ENCODE results near the gene FBXO27.

Gene FBXO27

GRCh38 chr19:39053276-39054090, 21.1 kb upstream of the FBXO27 start:
- H3K27me3 Mint-ChIP-seq = no peaks in the 10 kb centered on the region
- no peak overlapping the region for H3K27ac Mint-ChIP-seq

GRCh38 chr19:39052846-39053245, 20.5 kb upstream of the FBXO27 start:
- Mint-ChIP-seq H3K27me3 (no peaks in the 10 kb centered on the region), H3K36me3 (no peaks in the 10 kb centered on the region), H3K9me3 (no peaks in the 10 kb centered on the region), H3K4me1 (no peaks in the 10 kb centered on the region), H3K4me3 (no peak overlapping the region), H3K27ac (no peak overlapping the region)

More at GRCh38 chr19:39053276-39054090, 21.1 kb upstream of the FBXO27 start:
- no peak overlapping the region for H3K4me3 Mint-ChIP-seq
- H3K9me3 Mint-ChIP-seq = no peaks in the 10 kb centered on the region
- H3K36me3 Mint-ChIP-seq = no peaks in the 10 kb centered on the region
- no peaks in the 10 kb centered on the region for H3K4me1 Mint-ChIP-seq

GRCh38 chr19:39052243-39052746, 19.9 kb upstream of the FBXO27 start:
- no peaks in the 10 kb centered on the region for H3K36me3 Mint-ChIP-seq
- no peaks in the 10 kb centered on the region for H3K4me1 Mint-ChIP-seq
- H3K27me3 Mint-ChIP-seq = no peaks in the 10 kb centered on the region
- no peak overlapping the region for H3K4me3 Mint-ChIP-seq
- no peak overlapping the region for H3K27ac Mint-ChIP-seq
- H3K9me3 Mint-ChIP-seq = no peaks in the 10 kb centered on the region

GRCh38 chr19:39047073-39047472, 14.7 kb upstream of the FBXO27 start:
- Mint-ChIP-seq H3K4me1 (no peaks in the 10 kb centered on the region), H3K9me3 (no peaks in the 10 kb centered on the region), H3K4me3 (no peak overlapping the region), H3K27ac (no peak overlapping the region), H3K36me3 (no peaks in the 10 kb centered on the region), H3K27me3 (peaks cover 3% of the 10 kb centered on the region)

- H3K4me3 Mint-ChIP-seq = no peak overlapping the region
- peak overlapping the region; percentile 41 for H3K27ac Mint-ChIP-seq
- H3K27me3 Mint-ChIP-seq = peaks cover 3% of the 10 kb centered on the region
- no peaks in the 10 kb centered on the region for H3K4me1 Mint-ChIP-seq
- H3K9me3 Mint-ChIP-seq = no peaks in the 10 kb centered on the region
- no peaks in the 10 kb centered on the region for H3K36me3 Mint-ChIP-seq
Measured at GRCh38 chr19:39046037-39046821, 13.9 kb upstream of the FBXO27 start.

GRCh38 chr19:39045506-39045905, 13.2 kb upstream of the FBXO27 start:
- no peak overlapping the region for H3K4me3 Mint-ChIP-seq
- H3K4me1 Mint-ChIP-seq = no peaks in the 10 kb centered on the region
- no peak overlapping the region for H3K27ac Mint-ChIP-seq
- peaks cover 3% of the 10 kb centered on the region for H3K27me3 Mint-ChIP-seq
- H3K36me3 Mint-ChIP-seq = no peaks in the 10 kb centered on the region
- no peaks in the 10 kb centered on the region for H3K9me3 Mint-ChIP-seq

- Mint-ChIP-seq H3K27ac (no peak overlapping the region), H3K36me3 (no peaks in the 10 kb centered on the region)
Measured at GRCh38 chr19:39038098-39038497, 5.7 kb upstream of the FBXO27 start.

GRCh38 chr19:39037194-39037593, 4.8 kb upstream of the FBXO27 start:
- Mint-ChIP-seq H3K36me3 (no peaks in the 10 kb centered on the region), H3K27ac (no peak overlapping the region), H3K4me3 (no peak overlapping the region), H3K9me3 (no peaks in the 10 kb centered on the region), H3K4me1 (no peaks in the 10 kb centered on the region), H3K27me3 (no peaks in the 10 kb centered on the region)

More at GRCh38 chr19:39038098-39038497, 5.7 kb upstream of the FBXO27 start:
- no peaks in the 10 kb centered on the region for H3K9me3 Mint-ChIP-seq
- H3K4me1 Mint-ChIP-seq = no peaks in the 10 kb centered on the region
- no peak overlapping the region for H3K4me3 Mint-ChIP-seq
- H3K27me3 Mint-ChIP-seq = no peaks in the 10 kb centered on the region

- no peak overlapping the region for H3K27ac Mint-ChIP-seq
- H3K4me3 Mint-ChIP-seq = no peak overlapping the region
- H3K4me1 Mint-ChIP-seq = no peaks in the 10 kb centered on the region
- no peaks in the 10 kb centered on the region for H3K9me3 Mint-ChIP-seq
- H3K27me3 Mint-ChIP-seq = no peaks in the 10 kb centered on the region
- H3K36me3 Mint-ChIP-seq = no peaks in the 10 kb centered on the region
Measured at GRCh38 chr19:39036581-39036980, 4.2 kb upstream of the FBXO27 start.

GRCh38 chr19:39031368-39032062, 834 bp downstream of the FBXO27 start:
- H3K4me1 Mint-ChIP-seq = peaks cover 7% of the 10 kb centered on the region
- H3K36me3 Mint-ChIP-seq = no peaks in the 10 kb centered on the region
- no peaks in the 10 kb centered on the region for H3K9me3 Mint-ChIP-seq
- peak overlapping the region; percentile 63 for H3K4me3 Mint-ChIP-seq
- H3K27me3 Mint-ChIP-seq = peaks cover 2% of the 10 kb centered on the region
- H3K27ac Mint-ChIP-seq = no peak overlapping the region

- Mint-ChIP-seq H3K27me3 (peaks cover 2% of the 10 kb centered on the region), H3K9me3 (no peaks in the 10 kb centered on the region), H3K36me3 (no peaks in the 10 kb centered on the region), H3K4me3 (peak overlapping the region; percentile 63), H3K27ac (no peak overlapping the region), H3K4me1 (peaks cover 7% of the 10 kb centered on the region)
Measured at GRCh38 chr19:39030854-39031367, 1.4 kb downstream of the FBXO27 start.

GRCh38 chr19:39024875-39025641, 7.3 kb downstream of the FBXO27 start:
- Mint-ChIP-seq H3K4me1 (no peaks in the 10 kb centered on the region), H3K9me3 (no peaks in the 10 kb centered on the region), H3K4me3 (no peak overlapping the region), H3K27ac (no peak overlapping the region), H3K27me3 (peaks cover 4% of the 10 kb centered on the region), H3K36me3 (no peaks in the 10 kb centered on the region)

GRCh38 chr19:39021063-39021462, 11.3 kb downstream of the FBXO27 start:
- Mint-ChIP-seq H3K27ac (no peak overlapping the region), H3K36me3 (no peaks in the 10 kb centered on the region)

GRCh38 chr19:39017646-39018045, 14.7 kb downstream of the FBXO27 start:
- Mint-ChIP-seq H3K36me3 (no peaks in the 10 kb centered on the region), H3K27ac (no peak overlapping the region), H3K4me3 (no peak overlapping the region), H3K4me1 (no peaks in the 10 kb centered on the region), H3K9me3 (no peaks in the 10 kb centered on the region), H3K27me3 (peaks cover 6% of the 10 kb centered on the region)

More at GRCh38 chr19:39021063-39021462, 11.3 kb downstream of the FBXO27 start:
- H3K4me3 Mint-ChIP-seq = no peak overlapping the region
- no peaks in the 10 kb centered on the region for H3K4me1 Mint-ChIP-seq
- peaks cover 6% of the 10 kb centered on the region for H3K27me3 Mint-ChIP-seq
- H3K9me3 Mint-ChIP-seq = no peaks in the 10 kb centered on the region

GRCh38 chr19:39017026-39017425, 15.3 kb downstream of the FBXO27 start:
- Mint-ChIP-seq H3K4me1 (no peaks in the 10 kb centered on the region), H3K9me3 (no peaks in the 10 kb centered on the region), H3K4me3 (no peak overlapping the region), H3K27me3 (peaks cover 6% of the 10 kb centered on the region), H3K36me3 (no peaks in the 10 kb centered on the region), H3K27ac (no peak overlapping the region)
